HG03558 (cell line): ENCODE data around the gene PRAMEF4.
"Not testable (repeated sequence)": the region's sequence is repeated elsewhere in the genome, so short reads cannot be mapped to it uniquely, and the experiment has no call there.

Experiments used
- ATAC-seq: cut with Tn5 transposase; IDR thresholded peaks from one replicate; pipeline ENCODE4 v1.9.1; 2021; ENCODE audit warnings: moderate number of reproducible peaks; ENCODE audit not compliant: unreplicated experiment; ENCODE audit errors: extremely low read depth

Gene PRAMEF4

DNA sequence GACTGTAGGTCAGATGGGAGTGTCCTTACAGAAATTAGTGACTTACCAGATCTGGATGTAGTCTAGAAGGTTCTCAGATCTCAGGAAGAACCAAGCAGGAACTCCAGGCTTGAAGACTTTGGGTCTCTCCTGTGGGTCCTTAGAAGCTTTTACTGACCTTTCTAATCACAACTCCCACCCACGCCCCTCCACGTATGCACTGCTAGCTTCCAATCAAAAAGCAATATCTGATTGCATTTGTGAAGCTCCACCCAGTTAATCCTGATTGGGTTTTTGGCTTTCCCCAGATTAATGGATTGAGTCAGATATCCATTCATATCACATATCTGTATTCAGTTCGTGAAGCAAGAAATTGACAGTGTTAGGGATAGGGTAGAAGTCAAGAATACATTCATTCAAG is at the start of gene PRAMEF4:
Gene PRAMEF4, minus strand, starts transcription at position 101 of the 400 bp plus-strand sequence. CDS start 2,807 bp downstream, outside the sequence.
- ATAC-seq = not testable (repeated sequence)

GRCh38 chr1:12924368-12924767 is 38.4 kb upstream of the PRAMEF4 start:
- not testable (repeated sequence) for ATAC-seq

- not testable (repeated sequence) for ATAC-seq
Observed at GRCh38 chr1:12921749-12922148, 35.7 kb upstream of the PRAMEF4 start.

DNA sequence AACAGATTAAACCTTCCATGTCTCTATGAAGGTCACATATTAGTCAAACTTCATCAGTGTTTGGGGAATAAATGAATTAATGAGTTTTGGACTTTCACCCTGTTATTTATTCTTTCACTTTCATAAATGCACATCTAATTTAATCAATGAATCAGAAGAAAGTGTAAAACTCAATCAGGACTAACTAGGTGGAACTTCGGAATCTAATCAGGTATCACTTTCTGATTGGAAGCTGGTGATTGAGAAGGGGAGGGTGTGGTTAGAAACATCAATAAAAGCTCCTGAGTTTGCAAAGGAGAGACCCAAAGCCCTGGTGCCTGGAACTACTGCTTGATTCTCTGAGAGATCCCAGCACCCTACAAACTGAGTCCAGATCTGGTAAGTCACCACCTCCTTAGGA is 30.3 kb upstream of the PRAMEF4 start, which contains the start of gene PRAMEF7:
Gene PRAMEF7, plus strand, starts transcription at position 301 of the 400 bp plus-strand sequence. CDS start 1,083 bp downstream, outside the sequence.
- ATAC-seq = not testable (repeated sequence)

DNA sequence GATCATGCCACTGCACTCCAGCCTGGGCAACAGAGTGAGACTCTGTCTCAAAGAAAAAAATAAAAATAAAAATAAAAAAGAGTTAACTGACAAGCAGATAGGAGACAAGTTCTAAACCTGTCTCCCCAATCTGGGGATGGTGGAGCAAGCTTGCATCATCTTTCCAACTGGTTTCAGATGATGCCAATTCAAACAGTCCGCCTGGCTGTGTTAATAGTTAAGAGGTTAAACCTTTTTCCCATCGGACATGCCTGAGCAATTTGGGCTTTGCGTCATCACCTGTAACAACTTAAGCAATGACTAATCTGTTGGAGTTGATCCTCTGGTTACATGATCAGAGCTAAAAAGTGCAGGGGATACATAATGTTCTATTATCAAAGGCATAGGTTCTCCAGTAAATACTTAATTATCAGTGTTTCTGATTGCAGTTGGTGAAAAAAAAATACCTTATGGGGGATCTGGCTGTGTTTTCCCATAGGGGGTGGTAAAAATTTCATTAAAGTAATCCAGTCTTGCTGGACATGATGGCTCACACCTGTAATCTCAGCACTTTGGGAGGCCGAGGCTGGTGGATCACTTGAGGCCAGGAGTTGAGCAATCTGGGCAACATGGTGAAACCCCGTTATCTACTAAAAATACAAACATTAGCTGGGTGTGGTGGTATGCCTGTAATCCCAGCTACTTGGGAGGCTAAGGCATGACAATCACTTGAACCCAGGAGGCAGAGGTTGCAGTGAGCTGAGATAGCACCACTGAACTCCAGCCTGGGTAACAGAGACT is 18.0 kb upstream of the PRAMEF4 start:
- not testable (repeated sequence) for ATAC-seq

DNA sequence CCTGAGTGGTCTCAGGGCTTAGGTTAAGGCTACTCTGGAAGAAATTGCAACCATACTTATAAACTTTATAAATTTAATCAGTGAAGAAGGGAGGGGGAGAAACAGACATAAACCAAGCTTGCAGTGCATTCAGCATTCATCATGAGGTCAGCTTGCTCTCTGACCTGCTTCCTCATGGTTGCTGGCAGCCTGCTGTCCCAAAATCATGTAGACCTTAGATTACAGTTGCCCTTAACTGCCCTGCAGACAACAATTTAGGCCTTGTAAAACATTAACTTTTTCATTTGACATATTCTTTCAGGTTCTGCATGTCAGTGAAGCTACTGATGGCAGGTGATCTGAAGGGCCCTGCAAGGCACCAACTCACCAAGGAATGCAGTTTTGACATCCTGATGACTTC is 13.2 kb upstream of the PRAMEF4 start:
- ATAC-seq = not testable (repeated sequence)

DNA sequence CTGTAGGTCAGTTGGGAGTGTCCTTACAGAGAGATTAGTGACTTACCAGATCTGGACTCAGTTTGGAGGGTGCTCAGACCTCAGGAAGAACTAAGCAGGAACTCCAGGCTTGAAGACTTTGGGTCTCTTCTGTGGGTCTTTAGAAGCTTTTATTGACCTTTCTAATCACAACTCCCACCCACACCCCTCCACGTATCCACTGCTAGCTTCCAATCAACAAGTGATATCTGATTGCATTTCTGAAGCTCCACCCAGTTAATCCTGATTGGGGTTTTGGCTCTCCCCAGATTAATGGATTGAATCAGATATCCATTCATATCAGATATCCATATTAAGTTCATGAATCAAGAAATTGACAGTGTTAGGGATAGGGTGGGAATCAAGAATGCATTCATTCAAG is 12.2 kb upstream of the PRAMEF4 start, which contains the start of gene PRAMEF10:
Gene PRAMEF10, minus strand, starts transcription at position 101 of the 400 bp plus-strand sequence. CDS start 2,423 bp downstream, outside the sequence.
- not testable (repeated sequence) for ATAC-seq

- ATAC-seq = not testable (repeated sequence)
Observed at GRCh38 chr1:12878453-12878852, 7.5 kb downstream of the PRAMEF4 start.

DNA sequence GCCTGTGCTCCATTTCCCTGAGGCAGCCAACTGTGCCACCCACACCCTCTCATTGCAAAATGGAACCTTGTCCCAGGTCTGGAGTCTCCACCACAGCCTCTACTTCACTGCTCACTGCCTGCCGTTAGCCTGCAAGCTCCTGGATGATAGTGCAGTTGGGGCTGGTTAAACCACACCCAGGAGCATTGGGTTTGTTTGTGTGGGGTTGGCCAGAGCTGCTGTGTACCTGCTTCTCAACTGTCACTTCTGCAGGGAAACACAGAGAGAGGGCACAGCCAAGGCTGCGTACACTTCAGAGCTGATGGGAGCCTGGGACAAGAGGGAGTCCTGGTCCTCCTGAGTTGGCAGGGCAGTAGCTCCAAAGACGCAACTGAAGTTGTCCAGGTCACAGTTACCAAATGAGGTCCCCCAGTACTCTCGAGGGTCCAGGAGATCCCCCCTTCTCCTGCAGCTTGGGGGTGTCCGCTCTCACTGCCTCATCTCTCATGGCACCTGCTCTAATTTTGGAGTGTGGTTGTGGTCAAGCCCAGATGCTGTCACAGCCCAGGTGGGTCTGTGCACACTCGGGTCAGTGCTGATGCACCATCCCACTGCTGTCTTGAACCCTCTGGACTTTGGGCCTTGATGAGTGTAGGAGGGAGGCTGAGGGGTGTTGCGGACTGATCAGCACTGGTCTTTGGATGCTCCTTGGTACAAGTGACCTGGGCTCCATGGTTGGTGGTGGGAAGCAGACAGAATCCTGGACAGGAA is 22.7 kb downstream of the PRAMEF4 start:
- not testable (repeated sequence) for ATAC-seq

DNA sequence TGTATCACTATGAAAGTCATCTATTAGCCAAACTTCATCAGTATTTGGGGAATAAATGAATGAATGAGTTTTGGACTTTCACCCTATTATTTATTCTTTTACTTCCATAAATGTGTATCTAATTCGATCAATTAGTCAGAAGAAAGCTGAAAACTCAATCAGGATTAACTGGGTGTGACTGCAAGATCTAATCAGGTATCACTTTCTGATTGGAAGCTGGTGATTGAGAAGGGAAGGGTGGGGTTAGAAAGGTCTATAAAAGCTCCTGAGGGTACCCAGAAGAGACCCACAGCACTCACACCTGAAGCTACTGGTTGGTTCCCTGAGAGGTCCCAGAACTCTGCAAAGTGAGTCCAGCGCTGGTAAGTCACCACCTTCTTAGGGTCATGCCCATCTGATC is 29.2 kb downstream of the PRAMEF4 start, which contains the start of gene PRAMEF2:
Gene PRAMEF2, plus strand, starts transcription at position 301 of the 400 bp plus-strand sequence. CDS start 1,924 bp downstream, outside the sequence.
- not testable (repeated sequence) for ATAC-seq

DNA sequence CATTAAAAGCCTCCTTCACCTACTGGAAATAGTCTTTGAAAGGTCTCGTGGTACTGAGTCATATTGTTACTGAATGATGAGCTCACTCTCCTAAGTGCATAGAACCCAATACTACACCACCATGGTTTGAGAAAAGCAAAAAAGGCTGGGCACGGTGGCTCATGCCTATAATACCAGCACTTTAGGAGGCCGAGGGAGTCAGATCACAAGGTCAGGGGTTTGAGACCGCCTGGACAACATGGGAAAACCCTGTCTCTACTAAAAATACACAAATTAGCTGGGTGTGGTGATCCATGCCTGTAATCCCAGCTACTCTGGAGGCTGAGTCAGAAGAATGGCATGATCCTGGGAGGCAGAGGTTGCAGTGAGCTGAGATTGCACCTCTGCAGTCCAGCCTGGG is 34.2 kb downstream of the PRAMEF4 start:
- no peak for ATAC-seq

GRCh38 chr1:12848620-12849019 is 37.4 kb downstream of the PRAMEF4 start, which contains the start of gene HNRNPCL1:
Gene HNRNPCL1 (minus strand): TSS chr1:12848720. CDS start chr1:12848289, 431 bp downstream.
- not testable (repeated sequence) for ATAC-seq

DNA sequence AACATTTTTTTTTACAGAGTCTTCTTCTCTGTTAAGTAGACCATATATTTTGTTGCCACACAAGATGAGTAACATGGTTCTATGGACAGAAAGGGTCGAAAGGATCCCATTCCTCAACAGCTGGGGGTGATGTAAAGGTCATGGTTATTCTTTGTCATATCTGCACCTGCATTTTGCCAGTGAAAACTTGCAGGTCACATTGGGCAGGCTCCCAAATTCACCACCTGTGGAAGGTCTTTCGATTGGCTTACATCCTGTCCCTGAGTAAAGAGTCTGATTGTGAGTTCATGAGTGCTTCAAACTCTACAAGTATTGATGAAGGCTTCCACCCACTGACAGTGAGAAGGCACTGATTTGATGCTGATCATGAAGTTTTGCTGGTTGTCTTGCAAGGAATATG is 52.8 kb downstream of the PRAMEF4 start:
- ATAC-seq = not testable (repeated sequence)

DNA sequence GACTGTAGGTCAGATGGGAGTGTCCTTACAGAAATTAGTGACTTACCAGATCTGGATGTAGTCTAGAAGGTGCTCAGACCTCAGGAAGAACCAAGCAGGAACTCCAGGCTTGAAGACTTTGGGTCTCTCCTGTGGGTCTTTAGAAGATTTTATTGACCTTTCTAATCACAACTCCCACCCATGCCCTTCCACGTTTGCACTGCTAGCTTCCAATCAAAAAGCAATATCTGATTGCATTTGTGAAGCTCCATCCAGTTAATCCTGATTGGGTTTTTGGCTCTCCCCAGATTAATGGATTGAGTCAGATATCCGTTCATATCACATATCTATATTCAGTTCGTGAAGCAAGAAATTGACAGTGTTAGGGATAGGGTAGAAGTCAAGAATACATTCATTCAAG is 54.7 kb downstream of the PRAMEF4 start, which contains the start of gene PRAMEF11:
Gene PRAMEF11, minus strand, starts transcription at position 101 of the 400 bp plus-strand sequence. CDS start 2,621 bp downstream, outside the sequence.
- ATAC-seq = not testable (repeated sequence)
